Hematopoietic multipotent progenitor cell treated with erythropoietin and hydrocortisone succinate and interleukin-3 and kit ligand, for 6 days (in vitro differentiated cells): Measurements from ENCODE around the gene UBL4B.

Experiments used
- DNase-seq: peaks from one replicate; pipeline ENCODE4 v3.0.0-alpha.2; 2015

Gene UBL4B

DNA sequence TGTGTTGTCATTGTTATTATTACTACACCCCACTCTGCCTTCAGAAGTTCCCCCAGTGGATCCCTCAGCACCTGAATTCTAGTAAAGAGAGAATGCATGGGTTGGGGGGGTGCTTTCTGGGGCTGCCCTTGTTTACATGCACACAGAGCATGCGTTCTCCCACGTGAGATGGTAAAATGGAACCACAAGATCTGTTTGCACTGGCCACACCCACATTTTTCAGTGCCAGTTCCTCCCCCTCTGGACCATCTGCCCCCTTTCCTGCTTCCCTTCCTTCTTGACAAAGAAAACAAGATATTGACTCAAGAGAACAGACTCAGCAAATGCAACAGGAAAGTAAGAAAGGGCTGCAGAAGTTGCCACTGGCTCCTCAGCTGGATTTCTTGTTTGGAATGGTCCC is 46.9 kb downstream of the UBL4B start:
- no peak for DNase-seq

DNA sequence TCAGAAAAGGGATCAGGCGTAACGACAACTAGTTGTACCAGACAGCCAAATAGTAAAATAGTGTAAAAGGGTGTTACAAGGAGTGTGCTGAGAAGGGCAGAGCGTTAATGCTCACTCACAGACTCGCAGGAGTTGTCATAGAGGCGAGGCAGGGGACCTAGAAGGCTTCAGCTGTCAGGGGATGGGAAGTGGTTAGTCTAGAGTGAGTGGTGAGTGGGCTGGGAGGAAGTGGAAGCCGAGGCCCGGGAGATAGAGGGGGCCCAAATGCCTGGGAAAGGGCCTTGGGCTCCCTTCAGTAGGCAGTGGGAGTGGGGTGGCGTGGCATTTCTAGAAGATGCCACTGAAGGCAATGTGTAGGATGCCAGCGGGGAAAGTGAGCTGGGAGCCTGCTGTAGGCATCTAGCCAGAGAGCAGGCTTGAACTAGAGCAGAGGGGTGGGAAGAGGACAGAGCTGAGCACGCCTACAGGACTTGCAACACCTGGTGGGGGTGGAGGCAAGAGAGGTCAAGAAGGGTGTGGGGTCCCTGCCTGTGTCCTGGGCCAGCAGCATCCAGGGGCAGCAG is 48.4 kb downstream of the UBL4B start:
- no peak for DNase-seq

DNA sequence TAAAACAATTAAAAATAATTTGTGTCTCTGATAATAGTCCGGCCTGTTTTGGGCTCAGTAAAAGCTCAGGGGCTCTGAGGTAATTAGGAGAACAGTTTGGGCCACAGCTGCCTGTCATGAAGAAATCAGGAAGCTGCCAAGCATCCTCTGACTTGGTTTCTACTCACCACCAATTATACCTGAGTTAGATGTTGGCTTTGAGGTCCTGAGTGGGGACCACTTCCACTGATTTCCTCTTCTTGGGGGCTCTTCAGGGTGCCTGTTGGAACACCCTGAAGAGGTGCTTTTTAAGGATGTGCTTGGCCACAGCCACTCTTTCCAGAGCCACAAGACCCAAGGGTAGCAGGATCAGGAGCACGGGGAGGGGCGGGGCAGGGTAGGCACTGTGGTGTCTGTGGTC is 48.9 kb downstream of the UBL4B start:
- no peak for DNase-seq

DNA sequence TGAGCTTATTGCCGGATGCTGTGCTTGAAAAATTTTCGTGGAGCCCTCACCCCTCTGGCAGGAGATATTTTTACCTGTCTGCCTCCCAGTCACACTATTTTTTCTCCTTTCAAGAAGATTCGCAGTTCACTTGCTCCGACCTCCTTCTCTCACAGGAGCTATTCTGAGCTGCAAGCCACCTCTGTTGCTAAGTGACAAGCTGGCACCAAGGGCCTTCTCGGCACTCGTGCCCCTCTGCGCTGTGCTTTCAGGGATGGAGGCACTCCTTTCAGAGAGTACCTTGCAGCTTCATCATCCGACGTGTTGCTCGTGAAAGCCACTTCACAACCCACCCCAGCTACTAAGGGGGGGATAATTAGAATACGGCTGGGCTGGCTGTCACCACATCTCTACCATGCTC is 49.6 kb downstream of the UBL4B start:
- DNase-seq, result no peak
